ENCODE results near the gene ADGRB2.
A peak's percentile ranks its signal among the peaks of the same experiment; 100 is the strongest.

ADGRB2 gene

DNA sequence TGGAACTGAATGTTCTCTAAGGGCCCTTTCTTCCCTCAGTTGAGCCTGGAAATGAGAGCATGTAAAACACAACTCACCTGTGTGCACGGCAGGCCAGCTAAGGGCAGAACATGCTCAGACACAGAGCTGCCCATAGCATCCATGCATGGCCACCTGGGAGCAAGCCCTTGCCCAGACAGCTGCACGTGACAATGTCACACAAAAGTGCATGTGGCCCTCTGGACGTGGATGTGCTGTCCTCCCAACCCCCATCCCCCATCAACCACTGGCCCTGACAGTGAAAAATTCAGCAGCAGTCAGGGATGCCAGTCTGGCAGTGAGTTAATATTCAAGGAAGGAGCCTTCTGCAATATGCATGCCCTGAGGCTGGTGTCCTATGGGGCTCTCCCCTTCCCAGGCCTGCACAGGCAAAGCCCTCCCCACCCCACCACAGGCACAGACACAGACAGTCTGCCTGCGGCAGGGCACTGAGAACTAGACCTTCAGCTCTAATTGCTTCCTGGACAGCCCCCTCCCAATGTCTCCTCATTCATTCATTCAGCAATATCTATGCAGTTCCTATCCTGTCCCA, 45.7 kb downstream of the ADGRB2 start:
- H3K4me3 ChIP-seq (ENCODE audit: control insufficient read depth in 1 of 7, extremely low read depth in 1 of 7, insufficient read depth in 4 of 7, low read depth in 2 of 7, low read length in 6 of 7) = no peak overlapping the region
- no peak overlapping the region for H3K27ac ChIP-seq (ENCODE audit: insufficient read depth in 1 of 2, low read depth in 1 of 2, low read length in 2 of 2, poor library complexity in 1 of 2, severe bottlenecking in 2 of 2)
- no peaks in the 10 kb centered on the region for H3K9me3 ChIP-seq (ENCODE audit: control extremely low read depth in 1 of 5, control insufficient read depth in 4 of 5, insufficient read depth in 2 of 5, low read depth in 1 of 5, low read length in 4 of 5)
- no peak for DNase-seq
- POLR2A ChIA-PET = no interaction called here
- peaks cover 0 to 24% (median 13%) of the 10 kb centered on the region in 4 experiments for H3K4me1 ChIP-seq (ENCODE audit: control extremely low read depth in 1 of 4, control insufficient read depth in 4 of 4, insufficient read depth in 4 of 4, low read length in 3 of 4)
- WGBS (ENCODE audit: insufficient coverage) = 96% methylated on average over 4 of the region's 4 CpGs
- peaks cover 0 to 38% (median 15%) of the 10 kb centered on the region in 5 experiments for H3K27me3 ChIP-seq (replicated peaks in 2 of 5; ENCODE audit: control insufficient read depth in 4 of 5, insufficient read depth in 5 of 5, low read length in 4 of 5)
- CTCF ChIA-PET = interaction anchor here (0.9 to 11.6 kb wide), 4 partner anchors 18 to 54 kb away, joined by 3 to 84 read pairs (median 13); no protein-coding TSS in a partner anchor
- H3K36me3 ChIP-seq (ENCODE audit: control insufficient read depth in 4 of 4, insufficient read depth in 4 of 4, low read length in 3 of 4) = no peaks in the 10 kb centered on the region

DNA sequence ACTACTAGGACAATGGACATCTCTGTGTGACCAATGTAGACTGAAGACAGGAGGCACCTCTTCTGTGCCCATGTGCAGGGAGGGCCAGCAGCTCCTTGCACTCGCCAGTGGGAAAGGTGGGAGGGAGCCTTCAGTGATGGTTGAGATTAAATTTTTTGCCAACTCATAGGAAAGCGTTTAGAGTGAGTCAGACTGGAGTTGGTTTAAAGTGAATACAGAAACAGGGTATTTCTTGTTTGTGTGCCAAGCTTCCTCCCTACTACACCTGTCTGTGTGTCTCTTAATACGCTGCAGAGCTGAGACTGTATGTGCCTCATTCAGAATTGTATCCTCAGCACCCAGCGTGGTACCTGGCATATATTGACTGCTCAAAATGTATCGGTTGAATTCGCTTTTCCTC, 46.8 kb downstream of the ADGRB2 start:
- H3K27me3 ChIP-seq (replicated peaks in 2 of 5; ENCODE audit: control insufficient read depth in 4 of 5, insufficient read depth in 5 of 5, low read length in 4 of 5) = peaks cover 0 to 41% (median 15%) of the 10 kb centered on the region in 5 experiments
- WGBS (ENCODE audit: insufficient coverage) = 59% methylated on average over 6 of the region's 6 CpGs
- ChIA-PET CTCF (interaction anchor here (1.0 to 11.6 kb wide), 17 partner anchors 8 to 245 kb away, joined by 3 to 84 read pairs (median 5); partner anchors contain the start of genes COL16A1 and PEF1), POLR2A (no interaction called here)
- H3K4me3 ChIP-seq (ENCODE audit: control insufficient read depth in 1 of 7, extremely low read depth in 1 of 7, insufficient read depth in 4 of 7, low read depth in 2 of 7, low read length in 6 of 7) = no peak overlapping the region
- peak in 2 of 3 donors; percentile 68 to 73 for DNase-seq
- no peak overlapping the region for H3K27ac ChIP-seq (ENCODE audit: insufficient read depth in 1 of 2, low read depth in 1 of 2, low read length in 2 of 2, poor library complexity in 1 of 2, severe bottlenecking in 2 of 2)
- no peaks in the 10 kb centered on the region for H3K36me3 ChIP-seq (ENCODE audit: control insufficient read depth in 4 of 4, insufficient read depth in 4 of 4, low read length in 3 of 4)
- H3K9me3 ChIP-seq (ENCODE audit: control extremely low read depth in 1 of 5, control insufficient read depth in 4 of 5, insufficient read depth in 2 of 5, low read depth in 1 of 5, low read length in 4 of 5) = no peaks in the 10 kb centered on the region
- H3K4me1 ChIP-seq (ENCODE audit: control extremely low read depth in 1 of 4, control insufficient read depth in 4 of 4, insufficient read depth in 4 of 4, low read length in 3 of 4) = peaks cover 0 to 24% (median 13%) of the 10 kb centered on the region in 4 experiments

DNA sequence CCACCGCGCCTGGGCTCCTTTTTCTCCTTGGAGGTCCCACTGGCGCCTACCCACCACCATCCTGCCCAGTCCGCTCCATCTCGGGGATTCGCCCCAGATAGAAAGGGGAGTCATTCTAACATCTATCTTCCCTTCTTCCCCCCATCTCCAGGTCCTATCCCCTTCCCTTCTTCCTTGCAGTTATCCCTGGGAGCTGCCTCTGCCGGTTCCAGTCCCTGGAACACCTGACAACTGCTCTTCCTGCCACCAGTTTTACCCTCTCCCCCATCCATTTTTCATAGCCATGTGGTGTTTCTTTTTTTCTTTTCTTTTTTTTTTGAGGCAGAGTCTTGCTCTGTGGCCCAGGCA, 48.3 kb downstream of the ADGRB2 start:
- H3K9me3 ChIP-seq (ENCODE audit: control extremely low read depth in 1 of 5, control insufficient read depth in 4 of 5, insufficient read depth in 2 of 5, low read depth in 1 of 5, low read length in 4 of 5) = no peaks in the 10 kb centered on the region
- POLR2A ChIA-PET = interaction anchor here (1.0 to 1.1 kb wide), 2 partner anchors 10 to 45 kb away, joined by 3 to 4 read pairs; no protein-coding TSS in a partner anchor
- no peaks in the 10 kb centered on the region for H3K36me3 ChIP-seq (ENCODE audit: control insufficient read depth in 4 of 4, insufficient read depth in 4 of 4, low read length in 3 of 4)
- no peak overlapping the region for H3K27ac ChIP-seq (ENCODE audit: insufficient read depth in 1 of 2, low read depth in 1 of 2, low read length in 2 of 2, poor library complexity in 1 of 2, severe bottlenecking in 2 of 2)
- no peak for DNase-seq
- peaks cover 0 to 24% (median 13%) of the 10 kb centered on the region in 4 experiments for H3K4me1 ChIP-seq (ENCODE audit: control extremely low read depth in 1 of 4, control insufficient read depth in 4 of 4, insufficient read depth in 4 of 4, low read length in 3 of 4)
- WGBS (ENCODE audit: insufficient coverage) = 5% methylated on average over 7 of the region's 7 CpGs
- H3K27me3 ChIP-seq (replicated peaks in 2 of 5; ENCODE audit: control insufficient read depth in 4 of 5, insufficient read depth in 5 of 5, low read length in 4 of 5) = peaks cover 0 to 41% (median 15%) of the 10 kb centered on the region in 5 experiments
- peak overlapping the region in 1 of 7 experiments; percentile 71 for H3K4me3 ChIP-seq (ENCODE audit: control insufficient read depth in 1 of 7, extremely low read depth in 1 of 7, insufficient read depth in 4 of 7, low read depth in 2 of 7, low read length in 6 of 7)
- CTCF ChIA-PET = interaction anchor here (0.6 to 11.6 kb wide), 21 partner anchors 7 to 347 kb away, joined by 3 to 84 read pairs (median 5); partner anchors contain the start of gene COL16A1

DNA sequence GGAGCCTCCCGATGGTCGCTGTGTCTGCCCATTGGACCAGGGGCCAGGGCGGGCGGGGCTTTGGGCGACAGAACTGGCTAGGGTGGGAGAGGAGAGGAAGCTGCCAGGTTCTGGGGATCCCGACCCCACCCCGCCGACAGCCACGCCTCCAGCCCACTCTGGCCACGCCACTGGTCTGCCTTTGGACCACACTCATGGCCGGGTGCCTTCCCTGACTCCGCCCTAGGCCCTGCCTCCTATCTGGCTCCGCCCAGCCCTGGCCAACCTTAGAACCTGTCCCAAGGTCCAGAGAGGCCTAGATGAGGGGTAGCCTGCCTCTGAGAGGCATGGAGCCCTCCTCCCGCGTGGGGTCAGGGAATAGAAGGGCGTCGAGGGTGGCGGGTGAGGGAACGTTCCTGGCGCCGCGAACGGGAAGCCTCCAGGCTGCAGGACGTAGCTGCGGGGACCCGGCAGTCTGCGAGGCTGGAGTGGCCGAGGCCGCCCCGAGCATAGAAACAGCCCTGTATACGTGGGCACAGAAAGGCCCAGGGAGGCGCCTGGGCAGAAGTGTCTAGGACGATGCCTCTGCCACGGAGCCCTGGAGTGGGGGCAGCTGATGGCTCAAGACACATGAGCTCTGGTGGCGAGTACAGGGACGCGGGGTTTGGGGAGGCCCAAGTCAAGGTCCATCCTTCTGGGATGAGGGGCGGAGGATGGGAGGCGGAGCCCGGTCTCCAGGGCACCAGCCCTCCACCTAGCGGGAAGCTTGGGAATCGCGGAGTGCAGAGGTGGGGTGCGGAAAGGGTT, 48.9 kb downstream of the ADGRB2 start:
- ChIA-PET POLR2A (interaction anchor here (1.0 kb wide), 1 partner anchor 45 kb away, joined by 4 read pairs; no protein-coding TSS in a partner anchor), CTCF (interaction anchor here (0.6 to 11.6 kb wide), 18 partner anchors 8 to 347 kb away, joined by 3 to 84 read pairs (median 6); partner anchors contain the start of gene COL16A1)
- no peak overlapping the region for H3K27ac ChIP-seq (ENCODE audit: insufficient read depth in 1 of 2, low read depth in 1 of 2, low read length in 2 of 2, poor library complexity in 1 of 2, severe bottlenecking in 2 of 2)
- peak overlapping the region in 6 of 7 experiments; percentile 5 to 71 (median 52) for H3K4me3 ChIP-seq (ENCODE audit: control insufficient read depth in 1 of 7, extremely low read depth in 1 of 7, insufficient read depth in 4 of 7, low read depth in 2 of 7, low read length in 6 of 7)
- peaks cover 0 to 24% (median 13%) of the 10 kb centered on the region in 4 experiments for H3K4me1 ChIP-seq (ENCODE audit: control extremely low read depth in 1 of 4, control insufficient read depth in 4 of 4, insufficient read depth in 4 of 4, low read length in 3 of 4)
- peak in 2 of 3 donors; percentile 31 to 36 for DNase-seq
- H3K27me3 ChIP-seq (replicated peaks in 2 of 5; ENCODE audit: control insufficient read depth in 4 of 5, insufficient read depth in 5 of 5, low read length in 4 of 5) = peaks cover 0 to 41% (median 15%) of the 10 kb centered on the region in 5 experiments
- WGBS (ENCODE audit: insufficient coverage) = 1% methylated on average over 42 of the region's 44 CpGs
- H3K9me3 ChIP-seq (ENCODE audit: control extremely low read depth in 1 of 5, control insufficient read depth in 4 of 5, insufficient read depth in 2 of 5, low read depth in 1 of 5, low read length in 4 of 5) = no peaks in the 10 kb centered on the region
- H3K36me3 ChIP-seq (ENCODE audit: control insufficient read depth in 4 of 4, insufficient read depth in 4 of 4, low read length in 3 of 4) = no peaks in the 10 kb centered on the region

DNA sequence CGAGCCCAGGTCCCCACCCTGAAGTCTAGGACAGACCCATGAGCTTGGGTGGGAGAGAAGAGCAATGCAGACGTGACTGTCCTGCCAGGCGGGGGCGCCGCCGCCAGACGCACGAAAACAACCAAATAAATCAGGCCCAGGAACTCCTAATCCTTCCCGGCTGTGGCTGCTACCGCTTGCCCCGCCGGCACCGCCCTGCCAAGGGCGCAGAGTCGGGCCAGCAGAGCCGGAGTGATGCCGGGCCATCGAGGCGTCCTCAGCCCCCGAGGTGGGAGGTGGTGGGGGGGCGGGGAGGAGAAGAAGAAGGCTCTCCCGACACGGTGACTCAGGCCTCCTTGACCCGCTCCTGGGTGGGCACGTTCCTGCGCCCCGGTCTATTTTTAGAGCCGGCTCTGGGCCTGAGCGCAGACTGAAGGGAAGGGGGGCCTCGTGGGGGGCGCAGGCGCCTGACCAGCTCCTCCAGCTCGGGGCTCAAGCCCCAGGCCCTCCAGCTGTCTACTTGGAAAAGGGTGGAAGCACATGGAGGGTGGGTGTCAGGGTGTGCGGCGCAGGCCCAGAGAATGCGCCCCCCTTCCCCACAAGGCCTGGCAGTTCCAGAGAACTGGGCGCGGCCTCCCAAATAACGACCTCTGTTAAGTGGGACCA, 49.6 kb downstream of the ADGRB2 start:
- Histone ChIP-seq H3K4me3 (ENCODE audit: control insufficient read depth in 1 of 7, extremely low read depth in 1 of 7, insufficient read depth in 4 of 7, low read depth in 2 of 7, low read length in 6 of 7) (peak overlapping the region in 6 of 7 experiments; percentile 2 to 71 (median 52)), H3K4me1 (ENCODE audit: control extremely low read depth in 1 of 4, control insufficient read depth in 4 of 4, insufficient read depth in 4 of 4, low read length in 3 of 4) (peaks cover 0 to 24% (median 13%) of the 10 kb centered on the region in 4 experiments), H3K27me3 (replicated peaks in 2 of 5; ENCODE audit: control insufficient read depth in 4 of 5, insufficient read depth in 5 of 5, low read length in 4 of 5) (peaks cover 0 to 41% (median 15%) of the 10 kb centered on the region in 5 experiments), H3K27ac (ENCODE audit: insufficient read depth in 1 of 2, low read depth in 1 of 2, low read length in 2 of 2, poor library complexity in 1 of 2, severe bottlenecking in 2 of 2) (no peak overlapping the region), H3K36me3 (ENCODE audit: control insufficient read depth in 4 of 4, insufficient read depth in 4 of 4, low read length in 3 of 4) (no peaks in the 10 kb centered on the region), H3K9me3 (ENCODE audit: control extremely low read depth in 1 of 5, control insufficient read depth in 4 of 5, insufficient read depth in 2 of 5, low read depth in 1 of 5, low read length in 4 of 5) (no peaks in the 10 kb centered on the region)
- CTCF ChIA-PET = interaction anchor here (1.2 to 11.6 kb wide), 12 partner anchors 10 to 249 kb away, joined by 3 to 84 read pairs (median 7); partner anchors contain the start of gene COL16A1
- peak; percentile 48 to 53 (median 50) for DNase-seq
- POLR2A ChIA-PET = interaction anchor here (1.4 kb wide), 1 partner anchor 45 kb away, joined by 4 read pairs; no protein-coding TSS in a partner anchor
- under 1% methylated on average over 20 of the region's 39 CpGs for WGBS (ENCODE audit: insufficient coverage)

DNA sequence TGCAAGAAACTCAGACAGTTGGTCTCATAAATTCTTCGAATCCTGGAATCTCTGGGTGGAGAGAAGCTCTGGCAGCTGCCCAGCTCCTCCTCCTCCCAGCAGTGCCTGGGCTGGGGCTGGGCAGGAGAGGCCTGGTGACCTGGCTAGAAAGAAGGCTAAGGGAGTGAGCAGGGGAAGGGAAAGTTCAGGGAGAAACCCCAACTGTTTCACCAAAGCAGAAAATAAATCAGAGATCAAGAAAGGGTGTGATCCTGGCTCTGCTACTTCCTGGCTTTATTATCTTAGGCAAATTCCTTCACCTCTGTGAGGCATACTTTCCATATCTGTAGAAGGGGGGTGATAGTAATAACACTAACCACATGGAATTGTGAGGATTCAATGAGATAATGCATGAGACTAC, 51.5 kb downstream of the ADGRB2 start:
- peaks cover 0 to 29% (median 22%) of the 10 kb centered on the region in 4 experiments for H3K4me1 ChIP-seq (ENCODE audit: control extremely low read depth in 1 of 4, control insufficient read depth in 4 of 4, insufficient read depth in 4 of 4, low read length in 3 of 4)
- no peak for DNase-seq
- H3K9me3 ChIP-seq (ENCODE audit: control extremely low read depth in 1 of 5, control insufficient read depth in 4 of 5, insufficient read depth in 2 of 5, low read depth in 1 of 5, low read length in 4 of 5) = no peaks in the 10 kb centered on the region
- WGBS (ENCODE audit: insufficient coverage) = 100% methylated on average over 1 of the region's 1 CpG
- H3K27me3 ChIP-seq (replicated peaks in 2 of 5; ENCODE audit: control insufficient read depth in 4 of 5, insufficient read depth in 5 of 5, low read length in 4 of 5) = peaks cover 0 to 37% (median 15%) of the 10 kb centered on the region in 5 experiments
- no peaks in the 10 kb centered on the region for H3K36me3 ChIP-seq (ENCODE audit: control insufficient read depth in 4 of 4, insufficient read depth in 4 of 4, low read length in 3 of 4)
- H3K27ac ChIP-seq (ENCODE audit: insufficient read depth in 1 of 2, low read depth in 1 of 2, low read length in 2 of 2, poor library complexity in 1 of 2, severe bottlenecking in 2 of 2) = no peak overlapping the region
- POLR2A ChIA-PET = no interaction called here
- no peak overlapping the region for H3K4me3 ChIP-seq (ENCODE audit: control insufficient read depth in 1 of 7, extremely low read depth in 1 of 7, insufficient read depth in 4 of 7, low read depth in 2 of 7, low read length in 6 of 7)
- CTCF ChIA-PET = interaction anchor here (0.8 to 11.6 kb wide), 10 partner anchors 9 to 350 kb away, joined by 3 to 84 read pairs (median 5); partner anchors contain the start of gene COL16A1
